ENCODE results near the gene WEE1.

DNA sequence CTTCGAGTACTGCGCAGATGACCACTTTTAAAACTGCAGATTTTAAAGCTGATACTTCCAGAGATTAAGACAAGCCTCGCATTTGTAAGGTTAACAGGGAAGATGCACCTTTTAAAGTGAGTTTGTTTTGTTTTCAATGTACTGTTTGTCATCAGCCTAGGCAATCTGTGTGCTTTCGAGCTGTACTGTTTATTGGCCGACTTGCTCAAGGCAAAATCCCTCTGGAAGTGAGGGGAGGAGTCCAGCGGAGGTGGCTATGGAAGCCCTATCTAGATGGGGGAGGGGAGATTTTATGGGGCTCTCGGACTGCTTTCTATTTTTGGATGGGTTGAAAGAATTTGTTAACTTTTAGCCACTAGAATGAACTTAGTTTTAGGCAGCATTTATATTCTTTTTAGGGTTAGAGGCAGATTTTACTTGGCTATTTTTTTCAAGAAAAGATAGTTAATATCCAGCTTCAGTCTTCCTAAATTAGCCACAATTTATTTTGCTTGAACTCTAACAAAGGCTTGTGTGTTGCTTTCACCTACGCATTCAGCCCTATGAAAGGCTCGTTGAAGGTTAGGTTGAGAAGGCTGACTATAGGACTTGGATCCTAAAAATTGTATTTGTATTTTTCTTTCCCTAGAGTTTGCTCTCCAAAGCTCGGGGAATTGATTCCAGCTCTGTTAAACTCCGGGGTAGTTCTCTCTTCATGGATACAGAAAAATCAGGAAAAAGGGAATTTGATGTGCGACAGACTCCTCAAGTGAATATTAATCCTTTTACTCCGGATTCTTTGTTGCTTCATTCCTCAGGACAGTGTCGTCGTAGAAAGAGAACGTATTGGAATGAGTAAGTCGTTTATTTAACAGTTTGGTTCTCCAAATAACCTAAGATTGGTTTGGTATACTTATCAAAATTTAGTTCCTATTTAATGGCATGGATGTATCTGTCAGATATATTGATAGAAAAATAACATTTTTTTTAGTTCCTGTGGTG lies 2.1 kb downstream of the WEE1 start:
- no peak for TF ChIP-seq EP300 (conservative IDR thresholded peaks at IDR 0.05; ENCODE audit: poor library complexity, severe bottlenecking)
- no peak for TF ChIP-seq TAF1 (IDR thresholded peaks at IDR 0.05; ENCODE audit: low read depth)
- TF ChIP-seq EZH2 (IDR thresholded peaks at IDR 0.05; ENCODE audit: borderline replicate concordance, insufficient read depth, low read length, poor library complexity, severe bottlenecking): no peak
- TF ChIP-seq POLR2AphosphoS5 (IDR thresholded peaks at IDR 0.05): no peak
- TF ChIP-seq SMC3 (conservative IDR thresholded peaks at IDR 0.05; ENCODE audit: poor library complexity): no peak
- no peak for TF ChIP-seq CTCF (IDR thresholded peaks at IDR 0.05; ENCODE audit: poor library complexity, severe bottlenecking)
- TF ChIP-seq RAD21 (conservative IDR thresholded peaks at IDR 0.05): no peak
- TF ChIP-seq MXI1 (conservative IDR thresholded peaks at IDR 0.05; ENCODE audit: poor library complexity, severe bottlenecking): no peak
